Neural crest cell (in vitro differentiated cells): ENCODE data around the gene CFAP221. TPM values are rescaled to one million over a fixed set of nuclear protein-coding genes. Genes with fewer than 3 reads are reported as not detected.

ENCODE experiments used
- DNase-seq: peaks from one replicate; pipeline ENCODE4 v3.0.0; 2021; ENCODE audit warnings: low read depth, mixed read lengths, low spot score
- H3K27ac Mint-ChIP-seq: one replicate; pipeline ENCODE4 v1.8.0; 2021; ENCODE audit warnings: mild to moderate bottlenecking, mixed read lengths; ENCODE audit not compliant: unreplicated experiment
- H3K27me3 Mint-ChIP-seq: 2 replicates; pipeline ENCODE4 v1.8.0; 2021; ENCODE audit warnings: low read depth, mild to moderate bottlenecking, mixed read lengths
- H3K36me3 Mint-ChIP-seq: 2 replicates; pipeline ENCODE4 v1.8.0; 2021; ENCODE audit warnings: low read depth, mild to moderate bottlenecking, mixed read lengths
- H3K4me1 Mint-ChIP-seq: 2 replicates; pipeline ENCODE4 v1.8.0; 2021; ENCODE audit warnings: mixed read lengths
- H3K4me3 Mint-ChIP-seq: one replicate; pipeline ENCODE4 v1.8.0; 2021; ENCODE audit warnings: mild to moderate bottlenecking, mixed read lengths
- H3K9me3 Mint-ChIP-seq: 2 replicates; pipeline ENCODE4 v1.8.0; 2021; ENCODE audit warnings: mixed read lengths
- total RNA-seq: library from RNA; stranded (reverse); gene quantifications from 2 replicates; pipeline ENCODE4 v1.2.1, GENCODE V29; 2021
- TF ChIP-seq, protein P1 (sequence below): fragments of 200-600 bp; sonication (generic); conservative IDR thresholded peaks from 2 replicates; pipeline ENCODE4 v1.5.0; 2021; ENCODE audit warnings: antibody characterized with exemption, mild to moderate bottlenecking

CFAP221 gene
- total RNA-seq, 1 donor from 2014 or later = 2.0 TPM

DNA sequence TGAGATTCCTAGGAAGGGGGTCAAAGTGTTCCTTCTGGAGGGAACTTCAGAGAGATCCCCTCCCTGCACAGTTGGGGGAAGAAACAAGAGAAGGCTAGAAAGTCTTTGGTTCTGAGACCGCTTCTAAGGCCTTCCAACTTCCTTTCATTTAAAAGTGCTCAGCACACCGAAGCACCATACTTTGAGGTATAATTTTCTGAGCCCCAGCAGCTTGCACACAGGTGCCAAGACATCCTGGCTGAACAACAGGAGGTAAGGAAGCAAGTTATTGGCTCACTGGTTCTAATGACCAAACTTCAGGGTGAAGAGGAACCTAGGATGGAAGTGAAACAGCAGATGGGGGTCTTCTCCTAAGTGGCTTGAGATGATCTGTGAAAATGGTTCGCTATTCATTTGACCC lies 154.0 kb downstream of the CFAP221 start:
- TF ChIP-seq, protein P1, sequence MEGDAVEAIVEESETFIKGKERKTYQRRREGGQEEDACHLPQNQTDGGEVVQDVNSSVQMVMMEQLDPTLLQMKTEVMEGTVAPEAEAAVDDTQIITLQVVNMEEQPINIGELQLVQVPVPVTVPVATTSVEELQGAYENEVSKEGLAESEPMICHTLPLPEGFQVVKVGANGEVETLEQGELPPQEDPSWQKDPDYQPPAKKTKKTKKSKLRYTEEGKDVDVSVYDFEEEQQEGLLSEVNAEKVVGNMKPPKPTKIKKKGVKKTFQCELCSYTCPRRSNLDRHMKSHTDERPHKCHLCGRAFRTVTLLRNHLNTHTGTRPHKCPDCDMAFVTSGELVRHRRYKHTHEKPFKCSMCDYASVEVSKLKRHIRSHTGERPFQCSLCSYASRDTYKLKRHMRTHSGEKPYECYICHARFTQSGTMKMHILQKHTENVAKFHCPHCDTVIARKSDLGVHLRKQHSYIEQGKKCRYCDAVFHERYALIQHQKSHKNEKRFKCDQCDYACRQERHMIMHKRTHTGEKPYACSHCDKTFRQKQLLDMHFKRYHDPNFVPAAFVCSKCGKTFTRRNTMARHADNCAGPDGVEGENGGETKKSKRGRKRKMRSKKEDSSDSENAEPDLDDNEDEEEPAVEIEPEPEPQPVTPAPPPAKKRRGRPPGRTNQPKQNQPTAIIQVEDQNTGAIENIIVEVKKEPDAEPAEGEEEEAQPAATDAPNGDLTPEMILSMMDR = no peak
- H3K9me3 Mint-ChIP-seq = no peaks in the 10 kb centered on the region
- no peak for DNase-seq
- no peak overlapping the region for H3K27ac Mint-ChIP-seq
- peaks cover 70% of the 10 kb centered on the region for H3K4me1 Mint-ChIP-seq
- H3K27me3 Mint-ChIP-seq = no peaks in the 10 kb centered on the region
- H3K36me3 Mint-ChIP-seq = no peaks in the 10 kb centered on the region
- H3K4me3 Mint-ChIP-seq = no peak overlapping the region

DNA sequence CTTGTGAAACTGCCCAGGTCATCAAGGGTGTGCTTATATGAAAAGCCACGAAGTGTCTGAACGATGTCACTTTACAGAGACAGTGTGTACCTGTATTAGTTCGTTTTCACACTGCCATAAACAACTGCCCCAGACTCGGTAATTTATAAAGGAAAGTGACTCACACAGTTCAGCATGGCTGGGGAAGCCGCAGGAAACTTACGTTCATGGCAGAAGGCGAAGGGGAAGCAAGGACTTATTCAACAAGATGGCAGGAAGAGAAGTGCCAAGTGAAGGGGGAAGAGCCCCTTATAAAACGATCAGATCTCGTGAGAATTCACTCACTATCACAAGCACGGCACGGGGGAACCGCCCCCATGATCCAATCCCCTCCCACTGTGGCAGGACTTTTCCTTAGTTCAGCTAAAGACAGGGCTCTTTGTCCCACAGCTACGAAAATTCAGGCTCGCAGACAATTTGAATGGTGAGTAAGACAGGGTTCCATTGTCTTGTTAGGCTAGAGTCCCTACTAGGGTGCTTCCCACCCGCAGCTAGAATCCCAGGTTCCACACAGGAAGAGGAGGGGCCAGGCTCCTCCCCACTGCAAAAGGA lies 154.9 kb downstream of the CFAP221 start:
- no peaks in the 10 kb centered on the region for H3K27me3 Mint-ChIP-seq

DNA sequence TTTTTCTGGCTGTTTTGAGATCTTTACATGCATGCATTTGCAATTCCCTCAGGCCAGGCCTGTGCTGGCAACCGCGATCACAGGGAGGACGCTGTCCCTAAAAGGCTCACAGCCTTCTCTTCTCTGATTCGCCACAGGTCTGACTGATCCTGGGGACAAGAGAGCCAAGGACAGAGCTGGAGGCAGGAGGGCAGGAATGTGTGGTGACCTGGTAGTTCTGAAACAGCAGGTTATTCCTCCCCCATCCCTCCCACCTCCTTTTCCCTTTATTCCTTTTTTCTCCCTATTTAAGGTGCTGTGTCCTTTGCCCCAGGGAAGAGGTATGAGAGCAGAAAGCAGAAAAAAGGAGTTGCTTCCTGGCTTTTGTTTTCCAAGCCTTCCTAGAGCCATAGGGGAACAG lies 156.6 kb downstream of the CFAP221 start:
- Mint-ChIP-seq H3K4me3 (no peak overlapping the region), H3K9me3 (peaks cover 4% of the 10 kb centered on the region), H3K36me3 (no peaks in the 10 kb centered on the region), H3K27me3 (no peaks in the 10 kb centered on the region), H3K27ac (no peak overlapping the region), H3K4me1 (peaks cover 51% of the 10 kb centered on the region)
- TF ChIP-seq, protein P1 = no peak
- DNase-seq = no peak

More for the DNA sequence above, 154.9 kb downstream of the CFAP221 start:
- Mint-ChIP-seq H3K4me3 (no peak overlapping the region), H3K4me1 (peaks cover 66% of the 10 kb centered on the region), H3K9me3 (no peaks in the 10 kb centered on the region), H3K36me3 (no peaks in the 10 kb centered on the region), H3K27ac (no peak overlapping the region)
- DNase-seq = no peak
- TF ChIP-seq, protein P1 = no peak

DNA sequence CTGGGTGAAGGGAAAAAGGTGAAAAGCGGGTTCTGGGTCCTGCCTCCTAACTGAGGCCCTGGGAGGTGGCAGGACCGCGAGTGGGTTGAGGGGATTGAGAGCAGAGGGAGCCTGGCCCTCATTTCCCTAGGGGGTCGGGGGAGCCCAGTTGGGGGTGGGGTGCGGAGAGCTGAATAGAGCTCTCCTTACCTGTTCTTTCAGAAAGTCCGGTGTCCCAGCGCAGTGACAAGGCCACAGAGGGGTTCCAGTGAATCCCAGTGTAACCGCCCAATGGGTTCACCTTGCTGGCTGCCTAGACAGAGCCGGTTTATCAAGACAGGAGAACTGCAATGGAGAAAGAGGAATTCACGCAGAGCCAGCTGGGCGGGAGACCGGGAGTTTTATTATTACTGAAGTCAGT lies 157.1 kb downstream of the CFAP221 start:
- no peak overlapping the region for H3K4me3 Mint-ChIP-seq
- no peaks in the 10 kb centered on the region for H3K27me3 Mint-ChIP-seq
- no peaks in the 10 kb centered on the region for H3K36me3 Mint-ChIP-seq
- H3K27ac Mint-ChIP-seq = no peak overlapping the region
- no peak for DNase-seq
- H3K9me3 Mint-ChIP-seq = peaks cover 4% of the 10 kb centered on the region
- H3K4me1 Mint-ChIP-seq = peaks cover 46% of the 10 kb centered on the region
- TF ChIP-seq, protein P1 = no peak

DNA sequence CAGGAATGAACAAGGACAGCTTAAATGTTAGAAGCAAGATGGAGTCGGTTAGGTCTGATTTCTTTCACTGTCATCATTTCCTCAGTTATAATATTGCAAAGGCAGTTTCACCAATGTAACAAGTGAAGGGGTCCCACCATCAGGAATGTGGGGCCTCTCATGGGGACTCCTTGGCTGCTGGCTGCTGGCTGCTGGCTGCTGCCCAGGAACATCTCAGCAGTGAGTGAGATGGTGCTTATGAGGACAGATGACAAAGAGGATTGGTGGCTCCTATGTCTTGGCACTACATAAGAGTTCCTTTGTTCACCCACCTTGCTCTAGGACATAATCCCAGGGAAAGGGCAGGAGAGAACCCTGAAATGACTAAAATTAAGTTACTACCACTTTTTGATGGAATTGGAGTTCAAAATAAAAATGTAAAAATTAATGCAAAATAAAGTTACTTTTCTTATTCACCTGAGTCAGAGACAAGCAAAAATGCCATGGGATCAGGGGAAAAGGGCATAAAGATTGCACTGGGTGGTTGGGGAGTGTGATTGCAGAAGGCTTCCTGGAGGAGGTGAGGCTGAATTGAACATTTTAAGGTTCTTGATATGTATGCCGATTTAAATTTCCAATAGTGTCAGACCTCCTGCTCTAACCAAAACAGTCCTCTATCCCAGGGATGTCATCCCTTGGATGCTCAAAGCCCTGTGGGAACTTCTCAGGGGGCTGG lies 158.1 kb downstream of the CFAP221 start:
- no peak for DNase-seq
- no peak overlapping the region for H3K4me3 Mint-ChIP-seq
- H3K4me1 Mint-ChIP-seq = peaks cover 40% of the 10 kb centered on the region
- no peaks in the 10 kb centered on the region for H3K36me3 Mint-ChIP-seq
- H3K9me3 Mint-ChIP-seq = peaks cover 4% of the 10 kb centered on the region
- H3K27ac Mint-ChIP-seq = no peak overlapping the region
- TF ChIP-seq, protein P1 = no peak
- H3K27me3 Mint-ChIP-seq = no peaks in the 10 kb centered on the region
